ENCODE results near the gene TAS2R1. TPM values are rescaled to one million over a fixed set of nuclear protein-coding genes. Genes with fewer than 3 reads are reported as not detected.

Gene TAS2R1
- total RNA-seq (2014; rRNA removed; shearing (Covaris generic)), result not detected in 2 replicates

- DNase-seq, result no peak
- H3K36me3 ChIP-seq (replicated peaks; ENCODE audit: control insufficient read depth, insufficient read depth, low read length), result no peaks in the 10 kb centered on the region
- H3K4me3 ChIP-seq (ENCODE audit: insufficient read depth, low read depth, low read length), result no peak within 1 kb of the TSS
- H3K27me3 ChIP-seq (ENCODE audit: control insufficient read depth, insufficient read depth, low read length), result no peaks in the 10 kb centered on the region
These were observed at the start of gene TAS2R1 for GRCh38 chr5:9630251-9630650. TAS2R1 (minus strand) TSS chr5:9630351; CDS start chr5:9630032, 319 bp downstream.

- Histone ChIP-seq H3K27me3 (ENCODE audit: control insufficient read depth, insufficient read depth, low read length) (no peaks in the 10 kb centered on the region), H3K4me3 (ENCODE audit: insufficient read depth, low read depth, low read length) (no peak overlapping the region), H3K36me3 (replicated peaks; ENCODE audit: control insufficient read depth, insufficient read depth, low read length) (no peaks in the 10 kb centered on the region)
- no peak for DNase-seq
These were observed 40.2 kb upstream of the TAS2R1 start for GRCh38 chr5:9670371-9670770.

GRCh38 chr5:9667906-9668305 lies 37.8 kb upstream of the TAS2R1 start:
- H3K4me3 ChIP-seq (ENCODE audit: insufficient read depth, low read depth, low read length), result no peak overlapping the region
- H3K27me3 ChIP-seq (ENCODE audit: control insufficient read depth, insufficient read depth, low read length), result no peaks in the 10 kb centered on the region
- DNase-seq, result no peak
- no peaks in the 10 kb centered on the region for H3K36me3 ChIP-seq (replicated peaks; ENCODE audit: control insufficient read depth, insufficient read depth, low read length)

GRCh38 chr5:9663891-9664290 lies 33.7 kb upstream of the TAS2R1 start:
- H3K27me3 ChIP-seq (ENCODE audit: control insufficient read depth, insufficient read depth, low read length), result no peaks in the 10 kb centered on the region
- DNase-seq, result no peak
- H3K4me3 ChIP-seq (ENCODE audit: insufficient read depth, low read depth, low read length), result no peak overlapping the region
- no peaks in the 10 kb centered on the region for H3K36me3 ChIP-seq (replicated peaks; ENCODE audit: control insufficient read depth, insufficient read depth, low read length)

- Histone ChIP-seq H3K36me3 (replicated peaks; ENCODE audit: control insufficient read depth, insufficient read depth, low read length) (no peaks in the 10 kb centered on the region), H3K27me3 (ENCODE audit: control insufficient read depth, insufficient read depth, low read length) (no peaks in the 10 kb centered on the region), H3K4me3 (ENCODE audit: insufficient read depth, low read depth, low read length) (no peak overlapping the region)
- DNase-seq, result no peak
These were observed 31.3 kb upstream of the TAS2R1 start for GRCh38 chr5:9661316-9662015.

GRCh38 chr5:9658706-9659105 lies 28.6 kb upstream of the TAS2R1 start:
- no peak overlapping the region for H3K4me3 ChIP-seq (ENCODE audit: insufficient read depth, low read depth, low read length)
- H3K36me3 ChIP-seq (replicated peaks; ENCODE audit: control insufficient read depth, insufficient read depth, low read length), result no peaks in the 10 kb centered on the region
- DNase-seq, result no peak
- no peaks in the 10 kb centered on the region for H3K27me3 ChIP-seq (ENCODE audit: control insufficient read depth, insufficient read depth, low read length)

- H3K36me3 ChIP-seq (replicated peaks; ENCODE audit: control insufficient read depth, insufficient read depth, low read length), result no peaks in the 10 kb centered on the region
- DNase-seq, result no peak
- no peaks in the 10 kb centered on the region for H3K27me3 ChIP-seq (ENCODE audit: control insufficient read depth, insufficient read depth, low read length)
- H3K4me3 ChIP-seq (ENCODE audit: insufficient read depth, low read depth, low read length), result no peak overlapping the region
These were observed 27.7 kb upstream of the TAS2R1 start for GRCh38 chr5:9657819-9658218.

- H3K4me3 ChIP-seq (ENCODE audit: insufficient read depth, low read depth, low read length), result no peak overlapping the region
- no peak for DNase-seq
- H3K36me3 ChIP-seq (replicated peaks; ENCODE audit: control insufficient read depth, insufficient read depth, low read length), result no peaks in the 10 kb centered on the region
- no peaks in the 10 kb centered on the region for H3K27me3 ChIP-seq (ENCODE audit: control insufficient read depth, insufficient read depth, low read length)
These were observed 25.5 kb upstream of the TAS2R1 start for GRCh38 chr5:9655641-9656040.

GRCh38 chr5:9654886-9655285 lies 24.7 kb upstream of the TAS2R1 start:
- no peak for DNase-seq
- Histone ChIP-seq H3K36me3 (replicated peaks; ENCODE audit: control insufficient read depth, insufficient read depth, low read length) (no peaks in the 10 kb centered on the region), H3K4me3 (ENCODE audit: insufficient read depth, low read depth, low read length) (no peak overlapping the region), H3K27me3 (ENCODE audit: control insufficient read depth, insufficient read depth, low read length) (no peaks in the 10 kb centered on the region)

- DNase-seq, result no peak
- H3K36me3 ChIP-seq (replicated peaks; ENCODE audit: control insufficient read depth, insufficient read depth, low read length), result no peaks in the 10 kb centered on the region
- no peaks in the 10 kb centered on the region for H3K27me3 ChIP-seq (ENCODE audit: control insufficient read depth, insufficient read depth, low read length)
- H3K4me3 ChIP-seq (ENCODE audit: insufficient read depth, low read depth, low read length), result no peak overlapping the region
These were observed 23.7 kb upstream of the TAS2R1 start for GRCh38 chr5:9653811-9654210.

GRCh38 chr5:9653061-9653460 lies 22.9 kb upstream of the TAS2R1 start:
- Histone ChIP-seq H3K36me3 (replicated peaks; ENCODE audit: control insufficient read depth, insufficient read depth, low read length) (no peaks in the 10 kb centered on the region), H3K4me3 (ENCODE audit: insufficient read depth, low read depth, low read length) (no peak overlapping the region), H3K27me3 (ENCODE audit: control insufficient read depth, insufficient read depth, low read length) (no peaks in the 10 kb centered on the region)
- DNase-seq, result no peak

GRCh38 chr5:9652295-9652694 lies 22.1 kb upstream of the TAS2R1 start:
- Histone ChIP-seq H3K27me3 (ENCODE audit: control insufficient read depth, insufficient read depth, low read length) (no peaks in the 10 kb centered on the region), H3K36me3 (replicated peaks; ENCODE audit: control insufficient read depth, insufficient read depth, low read length) (no peaks in the 10 kb centered on the region), H3K4me3 (ENCODE audit: insufficient read depth, low read depth, low read length) (no peak overlapping the region)
- no peak for DNase-seq

- Histone ChIP-seq H3K4me3 (ENCODE audit: insufficient read depth, low read depth, low read length) (no peak overlapping the region), H3K27me3 (ENCODE audit: control insufficient read depth, insufficient read depth, low read length) (no peaks in the 10 kb centered on the region), H3K36me3 (replicated peaks; ENCODE audit: control insufficient read depth, insufficient read depth, low read length) (no peaks in the 10 kb centered on the region)
- DNase-seq, result no peak
These were observed 16.7 kb upstream of the TAS2R1 start for GRCh38 chr5:9646843-9647242.

GRCh38 chr5:9644630-9645029 lies 14.5 kb upstream of the TAS2R1 start:
- Histone ChIP-seq H3K4me3 (ENCODE audit: insufficient read depth, low read depth, low read length) (no peak overlapping the region), H3K27me3 (ENCODE audit: control insufficient read depth, insufficient read depth, low read length) (no peaks in the 10 kb centered on the region), H3K36me3 (replicated peaks; ENCODE audit: control insufficient read depth, insufficient read depth, low read length) (no peaks in the 10 kb centered on the region)
- DNase-seq, result no peak

- Histone ChIP-seq H3K4me3 (ENCODE audit: insufficient read depth, low read depth, low read length) (no peak overlapping the region), H3K27me3 (ENCODE audit: control insufficient read depth, insufficient read depth, low read length) (no peaks in the 10 kb centered on the region), H3K36me3 (replicated peaks; ENCODE audit: control insufficient read depth, insufficient read depth, low read length) (no peaks in the 10 kb centered on the region)
- no peak for DNase-seq
These were observed 12.5 kb upstream of the TAS2R1 start for GRCh38 chr5:9642621-9643020.
